HG02588 (cell line): ENCODE measurements around the gene CDH23.

Source experiments
- ATAC-seq: cut with Tn5 transposase; IDR thresholded peaks from one replicate; pipeline ENCODE4 v1.9.1; 2021; ENCODE audit warnings: mild to moderate bottlenecking, moderate library complexity; ENCODE audit not compliant: unreplicated experiment

The CDH23 gene

DNA sequence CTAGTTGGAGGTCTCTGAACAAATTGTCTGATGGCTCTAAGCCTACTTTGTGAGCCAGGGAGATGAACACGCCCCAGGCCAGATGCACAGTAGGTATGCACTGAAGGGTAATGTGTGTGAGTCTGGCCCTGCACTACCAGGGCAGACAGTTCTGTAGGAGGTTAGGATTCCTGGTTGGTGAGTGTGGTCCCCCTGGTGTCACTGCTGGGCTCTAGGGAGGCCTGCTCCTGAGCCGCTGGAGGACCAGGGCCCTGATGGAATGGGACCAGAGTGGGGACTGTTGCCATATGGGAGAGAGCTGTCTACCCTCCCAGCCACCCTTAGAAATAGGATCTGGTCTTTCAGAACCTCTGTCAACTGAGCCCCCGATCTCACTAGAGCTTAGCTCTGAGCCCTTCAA, 42.0 kb downstream of the CDH23 start:
- ATAC-seq: no peak

DNA sequence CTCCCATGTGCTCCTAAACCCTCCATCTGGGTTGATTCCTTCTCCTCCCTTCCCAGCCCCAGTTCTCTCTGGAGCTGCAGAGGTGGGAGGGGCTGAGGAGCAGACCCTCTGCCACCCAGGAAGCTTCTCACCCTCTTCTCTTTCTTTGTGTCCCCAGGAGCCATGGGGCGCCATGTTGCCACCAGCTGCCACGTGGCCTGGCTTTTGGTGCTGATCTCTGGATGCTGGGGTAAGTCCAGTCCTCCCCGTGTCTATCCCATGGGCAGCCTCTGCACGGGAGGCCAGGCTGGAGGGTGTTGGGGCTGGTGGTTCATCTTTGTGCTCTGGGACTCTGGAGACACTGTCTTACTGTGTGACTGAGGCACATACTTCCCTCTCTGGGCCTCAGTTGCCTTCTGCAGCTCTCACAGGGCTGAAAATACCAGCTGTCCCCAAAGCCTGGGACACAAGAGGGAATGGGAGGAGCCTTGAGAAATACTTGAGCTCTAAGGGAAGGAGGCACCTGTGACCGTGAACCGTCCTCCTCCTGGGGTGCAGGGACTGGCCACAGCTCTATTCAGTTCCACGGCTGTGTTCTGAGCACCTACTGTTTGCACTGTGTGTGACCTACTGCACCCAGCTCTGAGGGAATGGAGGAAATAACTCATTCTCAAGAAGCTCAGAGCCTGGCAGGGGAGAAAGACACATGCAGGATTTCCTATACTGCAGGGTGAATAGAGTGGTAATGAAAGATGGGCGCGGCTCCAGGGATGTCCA, 43.1 kb downstream of the CDH23 start:
- ATAC-seq: no peak

DNA sequence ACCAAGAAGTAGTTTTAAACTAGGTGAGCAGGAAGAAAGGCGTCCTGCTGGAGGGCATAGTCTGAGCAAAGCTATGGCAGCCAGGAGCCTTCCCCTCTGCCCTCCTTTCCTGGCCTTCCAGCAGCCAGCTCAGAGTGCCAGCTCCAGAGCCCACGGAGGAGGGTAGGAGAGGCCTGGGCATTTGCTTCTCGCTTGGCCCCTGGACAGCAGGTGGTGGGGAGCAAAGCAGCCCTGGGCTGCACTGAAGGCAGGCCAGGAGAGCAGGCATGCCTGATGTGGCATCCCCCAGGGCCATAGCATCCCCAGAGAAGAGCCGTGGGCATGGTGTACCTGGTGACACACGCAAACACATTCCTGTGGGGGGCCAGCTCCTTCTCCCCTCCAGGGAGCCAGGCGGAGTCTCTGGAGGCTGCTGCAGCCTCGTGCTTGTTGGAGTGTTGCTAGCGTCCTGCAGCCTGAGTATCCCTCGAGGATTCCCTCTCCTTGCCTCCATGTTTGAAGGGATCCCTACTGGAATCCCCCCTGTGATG, 43.9 kb downstream of the CDH23 start:
- ATAC-seq: no peak

DNA sequence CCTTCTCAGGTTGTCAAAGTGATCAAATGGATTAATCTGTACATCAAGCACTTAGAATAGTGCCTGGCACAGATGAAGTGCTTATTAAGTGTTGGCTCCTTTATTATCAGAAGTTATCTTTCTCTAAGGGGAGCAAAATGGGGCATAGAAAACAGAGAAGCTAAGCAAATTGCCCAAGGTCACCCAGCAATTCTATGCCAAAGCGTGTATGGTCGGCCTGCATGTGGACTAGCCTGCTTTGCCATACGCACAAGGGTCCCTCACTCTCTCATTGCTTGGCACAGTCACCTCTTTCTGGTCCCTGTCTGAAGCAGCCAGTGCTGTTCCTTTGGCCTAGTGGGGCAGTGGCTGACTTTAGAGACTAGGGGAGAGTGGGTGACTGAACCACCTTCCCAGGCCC, 45.3 kb downstream of the CDH23 start:
- no peak for ATAC-seq

DNA sequence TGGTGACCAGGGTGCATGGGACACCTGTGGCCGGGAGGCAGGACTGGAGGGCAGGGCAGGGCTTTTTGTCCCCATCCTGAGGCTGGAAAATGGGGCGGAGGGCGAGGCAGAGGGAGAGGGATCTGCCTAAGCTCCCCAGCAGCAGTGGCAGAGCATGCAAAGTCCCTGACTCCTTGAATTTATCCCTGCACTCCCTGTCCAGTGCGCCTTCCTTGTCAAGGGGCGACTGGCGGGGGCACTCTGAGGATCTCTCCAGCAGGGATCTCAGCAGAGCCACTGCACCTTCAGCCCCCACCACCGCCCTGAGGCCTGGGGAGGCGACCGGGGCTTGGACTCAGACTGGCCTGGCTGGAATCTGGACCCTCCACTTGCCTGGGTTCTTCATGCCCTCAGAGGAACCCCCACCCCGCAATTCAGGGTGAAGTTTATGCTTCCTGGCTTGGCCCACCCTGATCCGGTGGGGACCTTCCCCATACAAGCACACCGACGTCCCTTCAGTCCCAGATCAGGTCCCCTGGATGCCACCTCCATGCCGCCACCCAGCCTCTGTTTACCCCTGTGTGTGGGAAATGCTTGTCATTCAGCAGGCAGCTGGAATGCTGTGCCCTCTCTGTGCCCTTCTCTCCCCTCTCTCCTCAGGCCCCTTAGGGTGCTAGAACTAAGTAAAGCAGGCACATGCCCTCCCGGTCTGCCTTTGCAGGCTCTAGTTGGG, 46.3 kb downstream of the CDH23 start:
- no peak for ATAC-seq

DNA sequence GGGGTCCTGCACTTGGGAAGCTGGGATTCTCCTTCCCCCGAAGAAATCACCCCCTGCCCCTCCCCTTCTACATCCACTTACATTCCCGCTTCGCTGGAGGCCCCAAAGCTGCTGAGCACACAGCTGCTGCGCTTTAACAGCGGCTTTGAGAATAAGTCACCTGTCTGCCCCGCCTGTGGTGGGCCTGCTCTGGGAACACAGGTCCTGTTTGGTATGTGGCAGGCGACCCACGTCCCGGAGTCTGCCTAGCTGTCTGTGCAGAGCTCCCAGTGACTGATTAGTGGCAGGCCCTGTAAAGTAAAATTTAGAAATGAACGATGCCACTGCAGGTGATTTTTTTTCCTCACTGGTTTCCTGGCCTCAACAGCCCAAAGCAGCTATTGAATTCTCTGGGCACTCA, 47.0 kb downstream of the CDH23 start:
- no peak for ATAC-seq

DNA sequence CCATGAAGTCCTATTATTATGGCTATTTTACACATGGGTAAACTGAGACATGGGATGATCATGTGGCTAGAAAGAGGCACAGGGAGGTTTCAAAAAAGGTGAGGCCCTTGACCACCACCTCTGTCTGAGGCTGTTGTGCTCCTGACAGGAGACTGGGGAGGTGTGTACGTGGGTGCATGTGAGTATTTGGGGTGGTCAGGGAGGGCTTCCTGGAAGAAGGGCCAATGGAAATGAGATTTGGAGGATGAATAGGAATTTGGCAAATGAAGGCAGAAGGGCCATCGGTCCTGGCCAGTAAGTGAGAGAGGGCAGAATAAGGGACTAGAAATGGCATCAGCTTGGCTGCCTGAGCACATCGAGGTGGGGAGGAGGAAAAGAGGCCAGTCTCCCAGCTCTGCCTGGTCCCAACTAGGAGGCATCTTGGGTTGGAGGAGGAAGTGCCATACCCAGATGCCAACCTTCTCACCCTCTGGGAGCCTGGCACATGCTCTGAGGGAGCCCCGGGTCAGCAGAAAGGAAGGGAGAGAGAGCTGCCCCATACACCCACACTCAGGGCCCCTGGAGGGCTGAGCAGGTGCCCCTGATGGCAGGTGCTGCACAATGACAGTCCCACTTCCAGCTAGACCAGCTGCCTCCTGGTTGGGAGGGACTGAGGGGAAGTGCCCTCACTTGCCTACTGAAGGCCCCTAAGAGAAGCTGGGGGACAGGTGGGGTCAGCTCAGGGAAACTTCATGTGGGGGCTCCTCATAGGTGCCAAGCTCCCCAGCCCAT, 47.7 kb downstream of the CDH23 start:
- no peak for ATAC-seq

DNA sequence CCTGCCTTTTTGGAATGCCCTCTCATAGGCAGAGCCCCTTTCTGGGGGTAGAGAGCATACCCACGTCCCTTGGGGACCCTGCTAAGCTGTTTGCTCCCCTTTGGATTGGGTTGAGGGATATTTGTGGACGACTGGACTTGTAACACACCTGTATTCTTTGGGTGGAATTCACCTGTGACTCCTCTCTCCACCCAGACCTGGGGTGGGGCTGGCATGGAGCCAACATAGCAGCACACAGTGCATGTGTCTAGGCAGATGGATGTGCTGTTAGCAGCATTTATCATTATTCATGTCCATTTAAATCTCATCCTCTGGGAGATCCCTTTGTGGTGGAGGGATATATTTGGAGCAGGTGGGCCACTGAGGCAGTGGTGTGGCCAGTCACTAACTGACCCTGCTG, 51.0 kb downstream of the CDH23 start:
- ATAC-seq: no peak

DNA sequence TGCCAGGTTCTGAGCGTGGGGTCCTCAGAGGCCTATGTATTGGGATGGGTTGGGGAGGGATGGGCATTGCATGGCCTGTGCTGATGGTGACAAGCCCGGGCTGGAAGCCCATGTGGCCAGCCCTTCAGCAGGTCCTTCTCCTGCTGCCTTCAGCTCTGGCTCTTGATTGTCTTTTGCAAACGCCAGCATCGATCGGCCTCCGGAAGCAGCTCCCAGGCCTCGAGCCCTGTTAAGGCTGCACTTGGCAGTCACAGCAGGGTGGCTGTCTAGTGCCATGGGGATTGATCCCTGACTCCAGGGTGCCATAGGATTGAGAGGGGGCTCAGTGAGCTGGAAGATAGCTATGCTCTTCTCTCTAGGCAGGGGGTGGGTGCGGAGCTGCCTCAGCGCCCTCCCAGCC, 51.4 kb downstream of the CDH23 start:
- no peak for ATAC-seq

DNA sequence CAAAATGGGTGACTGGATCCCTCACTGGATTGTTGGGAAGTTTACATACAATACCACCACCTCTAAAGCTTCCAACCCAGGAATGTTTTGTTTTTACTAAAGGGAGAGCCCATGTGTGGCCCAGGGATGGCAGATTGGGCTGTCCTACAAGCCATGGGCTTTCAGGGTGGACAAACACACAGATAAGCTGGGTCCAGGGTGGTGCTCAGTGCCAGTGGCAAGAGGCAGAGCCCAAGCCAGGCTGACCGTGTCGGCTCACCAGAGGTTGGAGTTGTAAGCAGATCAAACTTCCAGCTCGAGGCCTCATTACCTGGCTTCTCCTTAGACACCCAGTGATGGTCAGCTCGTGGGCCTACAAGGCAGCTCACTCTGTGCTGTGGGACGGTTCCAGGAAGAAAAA, 52.3 kb downstream of the CDH23 start:
- ATAC-seq: no peak

DNA sequence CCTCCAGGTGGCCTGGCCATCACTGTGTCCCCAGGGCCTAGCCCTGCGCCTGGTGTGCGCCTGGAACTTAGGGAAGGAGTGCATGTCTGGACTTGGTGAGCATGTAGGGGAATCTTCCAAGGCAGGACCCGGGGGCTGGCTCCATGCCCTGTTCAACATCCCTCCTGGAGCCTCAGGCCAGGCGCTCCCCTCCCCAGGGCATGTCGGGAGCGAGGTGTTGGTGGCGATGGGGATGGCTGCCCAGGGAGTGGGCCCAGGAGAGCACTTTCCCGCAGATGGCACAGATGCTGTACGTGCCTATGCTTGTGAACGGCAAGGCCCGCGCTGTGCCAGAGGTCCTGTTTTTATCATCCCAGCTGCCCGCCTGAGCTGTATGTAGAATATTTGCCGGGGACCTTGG, 55.0 kb downstream of the CDH23 start:
- no peak for ATAC-seq

DNA sequence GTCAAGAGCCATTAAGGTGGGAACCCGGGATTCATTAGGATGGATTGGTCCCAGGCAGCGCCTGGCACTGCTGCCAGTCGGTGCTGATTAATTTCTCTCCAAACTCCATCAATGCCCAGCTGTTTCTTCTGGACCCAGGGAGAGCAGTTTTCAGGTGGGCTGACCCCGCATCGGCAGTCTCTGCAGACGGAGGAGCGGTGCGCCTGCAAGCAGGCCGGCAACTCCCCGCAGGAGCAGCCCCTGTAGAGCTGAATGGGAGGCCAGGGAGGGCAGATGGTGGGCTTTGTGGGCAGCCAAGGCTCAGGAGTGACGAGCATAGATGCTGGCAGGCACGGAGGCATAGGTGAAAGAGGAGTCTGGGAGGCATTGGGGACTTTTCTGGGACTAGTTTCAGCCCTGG, 56.5 kb downstream of the CDH23 start:
- no peak for ATAC-seq

DNA sequence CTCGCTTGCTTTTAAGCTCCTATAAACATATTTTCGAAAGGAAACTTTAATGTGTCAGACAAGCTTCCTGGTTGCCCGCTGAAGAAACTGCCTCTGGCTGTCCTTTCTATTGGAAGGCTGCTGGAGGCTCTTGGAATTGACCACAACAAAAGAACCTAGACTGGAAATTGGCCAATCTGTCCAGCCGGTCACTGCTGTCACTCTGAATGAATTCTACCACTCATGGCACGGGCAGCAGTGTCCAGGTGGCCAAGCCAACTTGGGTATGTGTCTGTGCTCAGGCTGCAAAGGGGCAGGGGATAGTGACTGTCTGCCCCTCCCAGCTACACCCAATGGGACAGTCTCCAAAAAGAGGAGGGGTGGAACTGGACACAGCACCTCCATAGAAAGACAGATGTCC, 57.6 kb downstream of the CDH23 start:
- no peak for ATAC-seq

DNA sequence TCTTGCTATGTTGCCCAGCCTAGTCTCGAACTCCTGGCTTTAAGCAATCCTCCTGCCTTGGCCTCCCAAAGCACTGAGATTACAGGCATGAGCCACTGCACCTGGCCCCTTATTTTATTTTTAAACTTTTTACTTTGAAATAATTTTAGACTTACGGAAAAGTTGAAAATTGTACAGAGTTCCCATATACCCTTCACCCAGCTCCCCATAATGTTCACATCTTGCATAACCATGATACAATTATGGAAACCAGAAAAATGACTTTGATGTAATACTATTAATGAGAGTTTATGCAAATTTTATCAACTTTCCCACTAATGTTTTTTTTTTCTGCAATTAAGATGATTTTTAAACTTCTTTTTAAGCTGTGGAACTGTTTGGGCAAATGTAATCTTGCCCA, 58.3 kb downstream of the CDH23 start:
- no peak for ATAC-seq

DNA sequence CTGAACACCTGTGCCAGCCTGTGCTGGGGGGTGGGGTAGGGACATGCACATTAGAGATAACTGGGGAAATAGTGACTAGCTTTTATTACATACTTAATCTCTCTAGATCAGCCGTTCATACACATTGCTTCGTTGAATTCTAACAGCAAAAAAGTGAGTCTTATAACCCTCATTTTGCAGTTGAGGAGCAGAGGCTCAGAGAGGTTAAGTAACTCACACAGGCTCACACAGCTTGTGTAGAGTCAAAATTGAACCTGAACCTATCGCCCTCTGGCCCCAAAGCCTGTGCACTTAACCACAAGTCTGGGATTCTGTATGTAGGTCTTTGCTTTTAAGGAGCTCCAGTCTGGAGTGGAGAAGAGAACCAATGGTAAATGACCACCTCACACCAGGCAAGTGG, 59.9 kb downstream of the CDH23 start:
- no peak for ATAC-seq

DNA sequence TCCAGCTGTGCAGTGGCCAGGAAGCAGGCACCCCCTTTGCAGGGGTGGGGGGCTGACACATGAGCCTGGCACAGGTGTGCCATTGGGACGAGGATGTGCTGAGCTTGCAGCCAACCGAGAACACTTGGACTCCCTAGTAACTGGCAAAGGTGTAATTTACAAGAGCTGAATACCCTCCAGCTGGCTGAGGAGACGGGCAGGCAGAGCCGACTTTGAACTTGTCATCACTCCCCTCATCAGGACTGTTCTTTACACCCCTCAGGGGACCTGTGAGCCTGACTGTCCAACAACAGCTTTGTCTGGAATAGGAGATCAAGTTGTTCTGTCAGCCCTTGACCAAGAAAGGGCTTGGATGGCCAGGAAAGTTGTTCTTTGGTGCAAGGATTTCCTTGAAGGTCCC, 61.2 kb downstream of the CDH23 start:
- ATAC-seq: no peak

DNA sequence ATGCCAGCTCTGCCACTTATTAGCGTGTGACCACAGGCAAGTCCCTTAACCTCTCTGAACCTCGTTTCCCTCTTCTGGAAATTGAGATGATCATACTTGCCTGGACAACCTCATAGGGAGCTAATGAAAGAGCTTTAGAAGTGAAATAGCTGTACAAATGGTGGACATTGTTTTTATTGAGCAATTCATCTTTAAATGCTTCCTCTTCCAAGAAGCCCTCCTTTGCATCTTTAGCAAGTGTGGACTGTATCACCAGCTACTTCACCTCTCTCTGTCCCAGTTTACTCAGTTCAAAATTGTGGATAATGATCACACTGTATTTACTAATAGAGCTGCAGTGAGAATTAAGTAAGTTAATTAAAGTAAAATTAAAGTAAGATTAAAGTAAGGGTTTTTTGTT, 61.7 kb downstream of the CDH23 start:
- no peak for ATAC-seq

DNA sequence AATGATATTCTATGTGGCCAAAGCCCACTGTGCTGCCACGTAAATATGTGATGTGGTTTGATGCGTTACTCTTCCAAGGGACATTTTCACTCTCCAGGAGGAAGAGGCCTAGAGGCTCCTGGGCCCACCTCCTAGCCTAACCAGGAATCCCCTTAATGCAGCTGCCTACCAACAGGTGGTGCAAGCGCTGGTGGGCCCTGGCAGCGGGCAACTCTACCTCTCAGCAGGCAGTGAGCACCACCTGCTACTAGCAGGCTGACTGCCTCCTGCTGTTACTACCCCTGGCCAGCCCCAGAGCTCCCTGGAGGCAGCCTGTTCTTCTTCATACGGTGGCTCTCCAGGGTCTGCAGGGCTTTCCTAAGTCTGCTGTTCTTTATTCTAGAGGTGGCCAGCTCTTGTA, 62.8 kb downstream of the CDH23 start:
- no peak for ATAC-seq

DNA sequence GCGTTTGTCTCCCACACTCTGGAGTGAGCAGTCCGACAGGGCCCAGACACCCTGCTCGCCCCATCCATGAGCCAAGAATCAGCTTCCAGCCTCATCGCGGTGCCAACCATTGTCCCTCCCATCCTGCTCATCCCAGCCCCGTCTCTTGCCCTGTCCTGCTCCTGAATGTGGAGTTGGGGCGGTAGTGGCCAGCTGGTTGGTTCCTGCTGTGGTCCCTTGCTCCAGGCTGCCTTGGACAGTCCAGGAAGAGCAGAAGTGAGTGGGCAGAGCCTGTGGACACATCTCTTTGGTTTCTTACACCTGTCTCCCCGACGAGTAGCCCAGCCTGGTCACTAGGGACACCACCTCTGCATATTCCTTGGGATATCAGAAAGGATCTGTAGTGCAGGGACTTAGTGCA, 63.9 kb downstream of the CDH23 start:
- no peak for ATAC-seq

DNA sequence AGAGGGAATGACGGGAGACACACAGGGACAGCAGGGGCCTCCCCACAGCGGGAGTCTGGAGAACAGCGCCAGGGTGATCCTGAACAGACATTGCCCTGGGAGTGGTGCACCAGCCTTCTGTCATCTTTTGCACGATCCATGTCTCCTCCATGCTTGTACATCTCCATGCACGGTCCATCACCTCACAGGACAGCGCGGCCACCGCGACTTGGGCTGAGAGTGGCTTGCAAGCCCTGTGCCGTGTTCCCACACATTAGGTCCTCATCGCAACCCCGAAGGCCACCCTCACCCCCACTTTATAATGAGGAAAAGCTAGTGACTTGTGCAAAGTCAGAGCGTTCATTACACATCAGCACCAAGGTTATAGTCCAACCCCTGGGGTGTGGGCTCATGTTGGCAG, 64.7 kb downstream of the CDH23 start:
- no peak for ATAC-seq

DNA sequence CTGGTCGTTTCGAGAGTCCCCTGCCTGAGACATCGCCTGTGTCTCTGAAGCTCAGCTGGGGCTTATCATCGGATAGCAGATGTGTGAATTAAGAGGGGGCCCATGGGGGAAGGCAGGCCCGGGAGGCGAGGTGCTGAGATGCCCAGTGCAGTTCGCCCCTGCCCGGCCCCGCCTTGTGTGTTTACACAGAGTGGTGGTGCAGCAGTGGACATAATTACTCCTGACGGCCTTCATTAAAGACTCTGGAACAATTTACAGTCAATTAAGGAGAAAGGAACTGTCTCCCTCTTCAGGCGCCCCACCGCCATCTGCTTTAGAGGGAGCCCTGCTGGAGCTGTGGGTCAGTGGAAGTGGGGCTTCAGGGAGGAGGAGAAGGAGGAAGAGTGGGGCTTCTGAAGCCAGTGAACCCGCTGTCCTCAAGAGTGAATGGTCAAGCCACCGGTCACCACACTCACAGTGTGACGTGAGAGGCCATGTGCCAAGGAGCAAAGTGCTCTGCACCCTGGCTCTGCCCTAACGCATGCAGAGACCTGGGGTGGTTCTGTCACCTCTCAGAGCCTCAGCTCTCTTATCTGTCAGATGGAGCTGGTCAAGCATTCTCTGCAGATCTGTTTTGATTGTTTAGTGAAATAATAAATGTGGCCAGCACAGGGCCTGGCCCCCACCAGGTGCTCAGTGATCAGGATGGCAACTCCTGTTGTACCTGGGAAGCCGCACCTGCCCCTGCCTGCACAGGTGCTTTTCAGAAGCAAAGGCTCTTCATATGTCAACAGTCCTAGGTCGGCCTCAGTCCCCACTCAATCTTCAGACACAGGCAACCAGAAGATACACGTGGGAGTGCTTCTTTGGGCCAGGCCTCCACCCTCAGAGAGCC, 65.6 kb downstream of the CDH23 start:
- no peak for ATAC-seq
